ENCODE results near the gene RPS27. TPM values are rescaled to one million over a fixed set of nuclear protein-coding genes. Genes with fewer than 3 reads are reported as not detected.
"Not testable (repeated sequence)": the region's sequence is repeated elsewhere in the genome, so short reads cannot be mapped to it uniquely, and the experiment has no call there.

The RPS27 gene
- total RNA-seq, 1 experiment from 2014 or later = 1,783 TPM

DNA sequence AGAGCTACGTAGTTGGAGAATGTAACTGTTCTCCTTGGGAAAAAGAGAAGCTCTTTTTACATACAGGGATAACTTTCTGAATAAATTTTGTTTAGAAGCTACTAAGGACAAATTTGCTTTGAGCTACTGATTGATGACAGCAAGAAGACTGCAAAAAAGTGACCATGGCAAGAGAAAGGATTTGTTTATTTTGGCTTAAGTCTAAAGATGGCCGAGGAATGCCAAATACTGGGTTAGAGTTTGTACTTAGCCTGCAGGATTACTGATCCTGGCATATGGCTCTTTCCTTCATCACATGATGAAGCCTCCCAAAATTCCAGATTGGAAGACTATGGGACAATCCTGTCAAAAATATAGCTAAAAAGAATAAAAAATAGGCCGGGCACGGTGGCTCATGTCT, 28.7 kb downstream of the RPS27 start:
- intact Hi-C loops (cut with micrococcal nuclease; ENCODE audit: unreplicated experiment) = no loop called here
- no peaks in the 10 kb centered on the region for H3K36me3 Mint-ChIP-seq (ENCODE audit: insufficient read depth, unreplicated experiment)
- no peaks in the 10 kb centered on the region for H3K9me3 Mint-ChIP-seq (ENCODE audit: low read depth, unreplicated experiment)
- no peak overlapping the region for H3K4me3 Mint-ChIP-seq (ENCODE audit: low read depth, unreplicated experiment)
- TF ChIP-seq, protein P1, sequence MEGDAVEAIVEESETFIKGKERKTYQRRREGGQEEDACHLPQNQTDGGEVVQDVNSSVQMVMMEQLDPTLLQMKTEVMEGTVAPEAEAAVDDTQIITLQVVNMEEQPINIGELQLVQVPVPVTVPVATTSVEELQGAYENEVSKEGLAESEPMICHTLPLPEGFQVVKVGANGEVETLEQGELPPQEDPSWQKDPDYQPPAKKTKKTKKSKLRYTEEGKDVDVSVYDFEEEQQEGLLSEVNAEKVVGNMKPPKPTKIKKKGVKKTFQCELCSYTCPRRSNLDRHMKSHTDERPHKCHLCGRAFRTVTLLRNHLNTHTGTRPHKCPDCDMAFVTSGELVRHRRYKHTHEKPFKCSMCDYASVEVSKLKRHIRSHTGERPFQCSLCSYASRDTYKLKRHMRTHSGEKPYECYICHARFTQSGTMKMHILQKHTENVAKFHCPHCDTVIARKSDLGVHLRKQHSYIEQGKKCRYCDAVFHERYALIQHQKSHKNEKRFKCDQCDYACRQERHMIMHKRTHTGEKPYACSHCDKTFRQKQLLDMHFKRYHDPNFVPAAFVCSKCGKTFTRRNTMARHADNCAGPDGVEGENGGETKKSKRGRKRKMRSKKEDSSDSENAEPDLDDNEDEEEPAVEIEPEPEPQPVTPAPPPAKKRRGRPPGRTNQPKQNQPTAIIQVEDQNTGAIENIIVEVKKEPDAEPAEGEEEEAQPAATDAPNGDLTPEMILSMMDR (IDR thresholded peaks at IDR 0.05; ENCODE audit: unreplicated experiment) = no peak
- DNase-seq = no peak
- peaks cover 5% of the 10 kb centered on the region for H3K4me1 Mint-ChIP-seq (ENCODE audit: low read depth, unreplicated experiment)
- H3K27me3 Mint-ChIP-seq (ENCODE audit: unreplicated experiment) = no peaks in the 10 kb centered on the region
- no TSS peak for BruUV-seq (replicated peaks)
- CTCF ChIA-PET = no interaction called here
- H3K27ac Mint-ChIP-seq (ENCODE audit: unreplicated experiment) = no peak overlapping the region

DNA sequence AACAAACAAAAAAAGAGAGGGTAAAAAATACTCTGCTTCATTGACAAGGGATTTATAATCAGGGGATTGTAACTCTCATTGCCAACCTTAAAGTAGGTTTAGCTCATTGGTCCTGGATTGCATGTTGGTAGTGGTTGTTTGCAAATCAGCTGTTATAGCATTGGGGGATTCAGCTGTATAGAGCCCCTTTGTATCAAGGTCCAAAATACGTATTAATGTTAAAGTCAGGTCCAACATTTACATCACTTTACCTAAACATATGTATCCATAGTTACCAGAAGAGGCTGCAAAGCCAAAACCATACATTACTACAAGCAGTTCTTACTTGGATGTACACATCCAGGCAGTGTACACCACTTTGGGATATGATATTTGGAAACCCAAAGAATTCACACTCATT, 29.4 kb downstream of the RPS27 start:
- CTCF ChIA-PET = no interaction called here
- no TSS peak for BruUV-seq (replicated peaks)
- Mint-ChIP-seq H3K27ac (ENCODE audit: unreplicated experiment) (no peak overlapping the region), H3K36me3 (ENCODE audit: insufficient read depth, unreplicated experiment) (no peaks in the 10 kb centered on the region), H3K4me1 (ENCODE audit: low read depth, unreplicated experiment) (no peaks in the 10 kb centered on the region), H3K4me3 (ENCODE audit: low read depth, unreplicated experiment) (no peak overlapping the region), H3K27me3 (ENCODE audit: unreplicated experiment) (no peaks in the 10 kb centered on the region), H3K9me3 (ENCODE audit: low read depth, unreplicated experiment) (no peaks in the 10 kb centered on the region)
- intact Hi-C loops (cut with micrococcal nuclease; ENCODE audit: unreplicated experiment) = no loop called here
- TF ChIP-seq, protein P1 (IDR thresholded peaks at IDR 0.05; ENCODE audit: unreplicated experiment) = no peak
- DNase-seq = no peak

DNA sequence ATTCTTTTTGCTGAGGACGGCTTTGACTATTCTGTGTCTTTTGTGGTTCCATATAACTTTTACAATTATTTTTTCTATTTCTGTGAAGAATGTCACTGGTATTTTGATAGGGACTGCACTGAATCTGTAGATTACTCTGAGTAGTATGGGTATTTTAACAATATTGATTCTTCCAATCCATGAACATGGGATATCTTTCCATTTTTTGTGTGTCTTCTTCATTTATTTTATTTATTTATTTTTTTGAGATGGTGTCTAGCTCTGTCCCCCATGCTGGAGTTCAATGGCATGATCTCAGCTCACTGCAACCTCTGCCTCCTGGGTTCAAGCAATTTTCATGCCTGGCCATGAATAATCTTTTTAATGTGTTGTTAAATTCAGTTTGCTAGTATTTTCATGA, 43.1 kb downstream of the RPS27 start:
- H3K4me1 Mint-ChIP-seq (ENCODE audit: low read depth, unreplicated experiment); H3K36me3 Mint-ChIP-seq (ENCODE audit: insufficient read depth, unreplicated experiment); H3K4me3 Mint-ChIP-seq (ENCODE audit: low read depth, unreplicated experiment); H3K9me3 Mint-ChIP-seq (ENCODE audit: low read depth, unreplicated experiment); intact Hi-C loops (cut with micrococcal nuclease; ENCODE audit: unreplicated experiment); DNase-seq; H3K27ac Mint-ChIP-seq (ENCODE audit: unreplicated experiment); BruUV-seq (replicated peaks); H3K27me3 Mint-ChIP-seq (ENCODE audit: unreplicated experiment); CTCF ChIA-PET: not testable (repeated sequence)

Small RNA genes lying within 50 kb of the gene (microRNA-seq; reads per million reads assigned to microRNA genes)
- not detected for gene MIR6737

Other genes starting within 250 kb of the RPS27 start
- 9.0 and 11.9 TPM in 2 replicates for gene SLC27A3, start 215.4 kb upstream of the RPS27 start, total RNA-seq (2022)
- 58.3 and 62.5 TPM in 2 replicates for gene GATAD2B, start 67.8 kb upstream of the RPS27 start, total RNA-seq (2022)
- gene DENND4B, start 44.0 kb upstream of the RPS27 start, total RNA-seq (2022) = 89.0 and 90.0 TPM in 2 replicates
- 39.5 and 52.1 TPM in 2 replicates for gene CRTC2, start 32.1 kb upstream of the RPS27 start, total RNA-seq (2022)
- 138 and 152 TPM in 2 replicates for gene SLC39A1, start 27.2 kb upstream of the RPS27 start, total RNA-seq (2022)
- 23.2 and 26.5 TPM in 2 replicates for gene CREB3L4, start 22.9 kb upstream of the RPS27 start, total RNA-seq (2022)
- gene JTB, start 13.1 kb upstream of the RPS27 start, total RNA-seq (2022) = 105 and 115 TPM in 2 replicates
- 87.5 and 95.0 TPM in 2 replicates for gene RAB13, start 4.4 kb upstream of the RPS27 start, total RNA-seq (2022)
- gene NUP210L, start 164.3 kb downstream of the RPS27 start, total RNA-seq (2022) = 0.12 TPM in 1 of 2 replicates, not detected in the other
- 564 and 582 TPM in 2 replicates for gene TPM3, start 201.3 kb downstream of the RPS27 start, total RNA-seq (2022)
- not detected in 2 replicates for gene CFAP141, start 215.6 kb downstream of the RPS27 start, total RNA-seq (2022)
- 245 and 250 TPM in 2 replicates for gene UBAP2L, start 230.2 kb downstream of the RPS27 start, total RNA-seq (2022)

Measured in Calu3 (cell line).